HT1080 (cell line): ENCODE results near the gene SIDT2. TPM values are rescaled to one million over a fixed set of nuclear protein-coding genes. Genes with fewer than 3 reads are reported as not detected.

Source experiments
- DNase-seq: peaks from one replicate; pipeline ENCODE4 v3.0.0-alpha.2; 2015; ENCODE audit warnings: low read depth
- total RNA-seq: library from RNA; depleted of rRNA; stranded (reverse); fragments of >200 nt; shearing (Covaris generic); gene quantifications from 2 replicates; pipeline ENCODE4 v1.2.3, GENCODE V29; 2014

The SIDT2 gene
- total RNA-seq, 1 experiment from 2014 or later = 4.3 TPM

DNA sequence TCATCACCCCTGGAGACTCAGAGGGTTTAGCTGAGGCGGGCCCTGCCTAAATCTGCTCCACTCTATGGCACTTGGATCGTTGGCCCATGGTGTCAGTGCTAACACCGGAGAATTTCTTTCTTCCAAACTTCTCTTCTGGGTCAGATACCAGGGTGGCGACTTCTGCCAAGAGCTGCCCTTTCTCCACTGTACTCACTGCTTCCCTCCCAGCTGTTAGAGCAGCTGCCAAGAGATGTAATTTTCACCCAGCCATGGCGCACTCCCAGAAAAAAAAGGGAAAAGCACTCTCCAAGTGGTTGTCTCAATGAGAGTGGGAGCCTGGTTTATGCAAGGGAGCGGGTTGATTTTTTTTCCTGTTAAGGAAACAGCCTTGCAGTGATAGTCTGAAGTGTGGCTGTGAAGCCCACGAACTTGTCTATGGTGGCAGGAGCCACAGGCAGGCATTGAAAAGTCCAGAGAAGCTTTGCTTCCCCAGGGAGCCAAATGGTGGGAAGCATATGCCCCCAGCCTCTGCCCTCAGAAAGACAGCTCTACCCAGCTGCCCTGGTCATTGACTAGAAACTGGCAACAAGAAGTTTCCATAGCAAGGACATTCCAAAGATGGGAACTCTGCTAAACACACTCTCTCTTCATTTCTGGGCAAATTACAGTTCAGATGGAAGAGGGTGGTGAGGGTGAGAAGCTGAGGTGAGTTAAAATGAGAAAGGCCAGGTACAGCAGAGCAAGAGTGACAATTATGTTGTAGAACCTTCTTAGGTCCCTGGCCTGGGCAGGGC, 42.6 kb downstream of the SIDT2 start:
- DNase-seq = no peak

DNA sequence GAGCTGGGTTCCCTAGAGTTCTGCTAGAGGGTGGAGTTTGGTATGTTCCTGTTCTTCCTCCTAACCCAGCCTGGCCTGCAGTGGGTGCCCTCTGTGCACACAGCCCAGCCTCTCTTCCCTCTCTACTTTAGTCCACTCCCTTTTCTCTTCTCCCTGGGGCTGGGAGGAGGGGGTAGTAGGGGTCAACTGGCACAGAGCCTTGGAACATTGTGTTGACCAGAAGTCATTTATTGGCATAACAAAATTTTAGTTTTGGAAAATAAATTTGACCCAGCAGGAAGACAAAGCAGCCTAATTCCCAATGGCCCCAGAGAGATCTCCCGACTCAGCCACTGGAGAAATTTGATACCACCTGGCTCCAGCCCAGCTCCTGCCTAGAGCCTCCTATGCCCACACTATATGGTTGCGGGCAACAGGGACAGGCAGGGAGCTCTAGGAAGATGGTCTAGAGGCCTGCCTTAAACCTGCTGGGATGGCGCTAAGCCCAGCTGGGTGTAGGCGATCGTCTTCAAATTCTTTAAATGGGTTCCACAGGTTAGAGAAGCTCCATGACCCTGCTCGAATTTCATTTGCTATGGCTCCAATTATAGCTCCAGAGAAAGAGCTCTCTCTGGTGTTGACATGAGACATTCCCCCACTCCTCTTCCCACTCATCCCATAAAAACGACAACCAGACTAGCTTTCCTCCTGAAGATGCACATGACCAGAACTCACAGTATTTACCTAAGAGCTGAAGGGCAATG, 43.4 kb downstream of the SIDT2 start:
- DNase-seq = peak; percentile 64

DNA sequence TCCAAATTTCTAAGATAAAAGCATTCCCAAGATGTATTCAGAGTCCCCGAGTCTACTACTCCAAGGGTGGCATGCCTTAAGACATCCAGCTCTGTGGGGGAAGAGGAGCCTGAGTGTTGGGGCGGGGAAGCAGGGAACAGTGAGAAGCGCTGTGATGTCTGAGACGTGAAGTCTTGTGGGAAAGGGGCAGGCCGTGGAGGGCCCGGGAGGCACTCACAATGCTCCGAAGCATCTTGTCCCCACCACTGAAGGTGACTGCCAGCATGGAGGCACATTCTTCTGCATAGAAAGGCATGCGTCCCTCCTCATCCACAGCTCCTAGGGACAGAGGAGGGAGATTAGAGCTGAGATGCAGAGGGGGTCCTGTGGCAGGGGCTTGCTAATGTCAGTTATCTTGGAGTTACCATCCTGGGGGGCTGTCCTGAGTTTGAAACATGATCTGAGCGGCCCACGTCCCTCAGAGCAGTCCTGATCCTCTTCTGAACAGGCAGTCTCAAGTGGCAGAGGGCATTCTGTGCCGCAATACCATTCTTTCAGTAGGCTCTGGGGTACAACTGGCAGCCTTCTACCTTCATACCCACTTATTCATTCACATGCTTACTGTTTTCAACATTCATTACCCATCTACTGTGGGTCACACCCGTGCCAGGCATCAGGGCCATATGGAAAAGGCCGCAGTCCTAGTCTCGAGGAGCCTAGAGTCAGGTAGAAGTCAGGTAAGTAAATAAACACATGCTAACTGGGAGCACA, 44.6 kb downstream of the SIDT2 start:
- no peak for DNase-seq

DNA sequence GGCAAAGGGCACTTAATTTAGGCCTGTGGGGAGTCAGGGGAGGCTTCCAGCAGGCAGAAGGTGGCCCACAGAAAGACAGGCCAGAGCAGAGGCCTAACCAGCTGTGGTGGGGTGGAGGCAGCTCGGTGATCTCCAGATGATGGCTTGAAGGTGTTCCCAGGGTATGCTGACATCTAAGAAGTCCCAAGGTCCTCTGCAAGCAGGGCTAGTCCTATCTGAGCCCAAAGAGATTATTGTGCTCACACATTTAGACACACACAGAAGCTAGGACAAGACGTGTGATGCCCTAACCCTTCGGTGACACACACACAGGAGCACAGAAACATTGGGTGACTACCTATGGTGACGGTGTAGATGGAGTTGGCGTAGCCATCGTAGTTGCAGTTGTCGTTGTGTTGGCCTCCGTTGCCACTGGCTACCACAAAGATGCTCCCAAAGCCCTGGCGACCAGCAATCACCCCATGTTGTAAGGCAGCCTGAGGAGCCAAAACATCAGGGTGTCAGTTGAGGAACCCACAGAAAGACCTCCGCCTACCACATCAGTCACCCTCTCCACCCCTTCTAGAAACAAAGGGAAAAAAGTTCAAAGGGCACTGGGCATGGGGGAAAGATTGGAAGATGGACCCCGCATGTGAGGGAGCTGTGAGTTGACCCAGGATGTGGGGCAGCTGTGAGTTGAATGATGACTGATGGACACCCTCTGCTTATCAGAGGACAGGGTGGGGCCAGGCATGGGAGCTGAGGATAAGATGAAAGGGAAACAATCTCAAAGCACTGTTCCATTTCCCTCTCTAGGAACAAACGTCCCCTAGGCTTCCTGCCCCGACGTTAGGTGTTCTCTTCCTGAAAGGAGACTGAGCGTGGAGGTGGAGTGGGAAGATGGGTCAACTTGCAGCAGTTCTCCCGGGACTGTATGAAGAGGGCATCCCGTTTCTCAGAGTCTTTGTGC, 45.5 kb downstream of the SIDT2 start:
- no peak for DNase-seq

DNA sequence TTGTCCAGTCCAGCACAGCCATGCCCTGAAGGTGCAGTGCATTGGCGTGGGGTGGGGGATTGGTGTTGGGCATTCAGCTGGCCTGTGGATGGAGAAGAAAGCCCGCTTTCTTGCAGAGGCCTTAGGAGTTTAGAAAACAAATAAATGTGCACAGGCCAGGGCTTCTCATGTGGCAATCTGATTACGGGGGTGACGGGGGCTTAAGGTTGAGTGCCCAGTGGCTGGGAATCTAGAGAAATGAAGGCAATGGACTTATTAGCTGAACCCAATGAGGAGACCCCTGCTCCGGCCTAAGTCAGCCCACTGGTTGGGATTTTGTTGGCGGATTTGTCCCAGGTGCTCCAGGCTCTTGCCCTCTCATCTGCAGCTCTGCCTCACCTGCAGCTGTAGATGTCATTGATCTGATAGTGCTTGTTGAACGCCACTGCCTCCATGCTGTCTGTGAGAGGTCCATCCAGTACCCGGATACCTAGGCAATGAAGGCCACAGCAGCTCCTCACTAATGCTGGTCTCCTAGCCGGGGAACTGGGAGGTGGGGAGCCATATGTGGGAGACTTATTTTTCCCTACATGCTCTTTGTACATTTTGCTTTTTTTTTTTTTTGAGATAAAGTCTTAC, 47.1 kb downstream of the SIDT2 start:
- no peak for DNase-seq

DNA sequence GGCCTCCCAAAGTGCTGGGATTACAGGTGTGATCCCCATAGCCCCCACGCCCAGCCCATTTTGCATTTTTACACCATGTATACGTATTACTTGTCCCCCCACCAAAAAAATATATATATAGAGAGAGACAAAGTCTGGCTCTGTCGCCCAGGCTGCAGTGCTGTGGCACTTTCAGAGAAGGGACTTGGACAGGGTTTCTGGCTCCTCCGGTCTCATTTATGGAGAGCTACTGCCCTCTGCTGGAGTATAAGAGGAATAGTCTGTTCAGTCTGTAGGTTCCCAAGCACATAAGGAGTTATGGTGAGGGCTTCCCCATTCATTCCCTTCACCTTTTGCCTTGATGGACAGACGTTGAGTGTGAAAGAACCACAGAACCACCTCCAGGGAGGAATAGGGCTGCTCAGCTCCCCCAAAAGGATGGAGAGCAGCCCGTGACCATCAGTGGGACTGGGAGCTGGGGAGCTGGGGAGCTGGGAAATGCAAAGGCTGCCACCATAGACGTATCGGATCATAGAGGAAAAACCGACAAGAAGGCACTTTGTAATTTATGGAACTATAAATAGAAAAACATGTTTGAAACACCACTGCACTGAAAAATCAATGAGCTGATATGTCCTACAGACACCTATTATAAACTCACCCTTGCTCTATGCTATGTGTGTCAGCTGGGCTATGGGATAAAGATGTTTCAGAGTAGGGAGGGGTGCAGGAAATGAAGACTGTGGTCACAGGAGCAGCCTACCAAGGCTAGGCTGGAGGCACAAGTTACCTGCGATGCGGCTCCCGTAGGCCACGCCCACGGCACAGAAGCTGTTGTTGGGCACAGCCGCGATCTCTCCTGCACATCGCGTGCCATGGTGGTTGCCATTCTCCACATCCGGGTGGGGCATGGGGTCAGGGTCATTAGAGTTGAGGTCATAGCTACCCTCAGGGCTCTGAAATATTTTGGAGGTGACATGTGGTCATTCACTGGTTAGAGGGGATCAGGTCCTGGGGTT, 48.1 kb downstream of the SIDT2 start:
- peak; percentile 52 for DNase-seq

DNA sequence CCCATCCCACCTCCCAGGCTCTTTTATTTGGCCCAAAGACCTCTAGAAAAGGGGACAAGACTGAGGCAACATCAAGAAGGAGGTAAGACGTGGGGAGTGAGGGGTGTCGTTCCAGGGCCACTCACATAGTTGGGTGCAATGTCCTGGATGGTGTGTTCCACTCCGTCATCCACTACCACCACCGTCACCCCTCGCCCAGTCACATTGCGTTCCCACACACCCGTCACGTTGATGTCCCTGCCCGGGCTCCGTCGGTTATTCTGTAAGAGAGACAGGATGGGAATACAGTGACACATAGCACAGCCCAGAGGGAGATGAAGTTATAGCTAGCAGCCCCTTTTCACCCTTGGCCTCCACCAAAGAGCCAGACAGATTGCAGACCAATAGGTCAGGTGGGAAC, 49.5 kb downstream of the SIDT2 start:
- no peak for DNase-seq

DNA sequence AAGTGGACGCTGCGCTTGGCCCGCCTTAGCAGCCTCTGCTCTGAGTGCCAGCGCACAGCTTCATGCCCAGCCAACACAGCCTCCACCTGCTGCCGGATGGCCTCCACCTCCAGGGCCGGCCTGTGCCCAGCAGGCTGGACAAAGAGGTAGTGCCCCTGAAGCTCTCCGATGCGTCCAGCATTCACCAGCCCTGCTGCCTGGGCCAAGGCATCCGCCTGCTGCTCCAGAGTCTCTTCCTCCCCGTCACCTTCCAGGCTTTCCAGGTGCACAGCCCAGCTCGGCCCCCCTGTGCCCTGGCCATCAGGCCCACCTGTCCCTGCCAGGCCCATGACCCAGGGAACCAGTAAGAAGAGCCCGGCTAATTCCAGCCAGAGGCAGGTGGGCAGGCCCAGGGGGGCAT, 50.9 kb downstream of the SIDT2 start:
- no peak for DNase-seq

DNA sequence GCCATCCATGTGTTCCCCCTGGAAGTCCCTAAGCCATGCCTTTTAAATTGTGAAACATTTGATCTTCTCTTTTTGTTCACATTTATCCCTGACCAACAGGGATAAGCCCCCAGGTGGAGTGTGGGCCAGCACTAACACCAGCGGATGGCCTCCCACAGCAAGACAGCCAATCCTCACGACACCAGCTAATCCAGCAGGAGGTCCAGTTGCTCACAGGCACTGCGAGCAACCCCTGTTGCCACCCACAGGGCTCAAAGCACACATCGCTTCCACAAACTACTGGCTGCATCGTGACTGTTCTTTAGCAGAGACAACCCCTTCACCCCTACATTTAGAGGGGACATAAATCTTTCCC, 51.4 kb downstream of the SIDT2 start:
- no peak for DNase-seq

DNA sequence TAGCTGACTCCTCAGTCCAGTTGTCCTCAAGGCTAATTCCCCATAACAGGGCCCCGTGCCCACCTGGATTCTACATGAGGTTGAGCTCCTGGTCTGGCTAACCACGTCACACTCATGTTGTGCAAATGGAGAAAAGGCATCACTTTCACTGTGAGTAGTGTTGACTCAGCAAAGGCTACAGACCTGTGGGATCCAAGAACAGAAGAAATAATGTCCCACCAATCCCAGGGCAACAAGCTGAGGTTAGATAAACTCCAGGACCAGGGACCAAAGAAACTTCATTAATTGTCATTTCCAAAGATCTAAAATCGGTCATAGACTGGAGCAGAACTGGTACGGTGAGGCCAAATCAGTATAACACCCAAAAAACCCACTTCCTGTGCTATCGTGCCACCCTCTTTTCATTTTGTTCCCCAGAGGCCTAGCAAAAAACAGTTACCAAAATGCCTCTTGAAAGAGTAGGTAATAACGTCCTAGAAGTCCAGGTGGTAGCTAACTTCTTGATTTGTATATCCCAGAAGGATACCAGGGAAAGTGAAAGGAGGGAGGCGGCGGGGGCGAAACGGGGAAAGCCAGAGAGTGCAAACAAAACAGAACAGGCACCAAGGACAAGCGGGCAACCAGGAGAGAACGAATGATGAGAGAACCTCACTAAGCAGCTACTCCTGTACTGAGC, 51.9 kb downstream of the SIDT2 start:
- DNase-seq = peak; percentile 20

DNA sequence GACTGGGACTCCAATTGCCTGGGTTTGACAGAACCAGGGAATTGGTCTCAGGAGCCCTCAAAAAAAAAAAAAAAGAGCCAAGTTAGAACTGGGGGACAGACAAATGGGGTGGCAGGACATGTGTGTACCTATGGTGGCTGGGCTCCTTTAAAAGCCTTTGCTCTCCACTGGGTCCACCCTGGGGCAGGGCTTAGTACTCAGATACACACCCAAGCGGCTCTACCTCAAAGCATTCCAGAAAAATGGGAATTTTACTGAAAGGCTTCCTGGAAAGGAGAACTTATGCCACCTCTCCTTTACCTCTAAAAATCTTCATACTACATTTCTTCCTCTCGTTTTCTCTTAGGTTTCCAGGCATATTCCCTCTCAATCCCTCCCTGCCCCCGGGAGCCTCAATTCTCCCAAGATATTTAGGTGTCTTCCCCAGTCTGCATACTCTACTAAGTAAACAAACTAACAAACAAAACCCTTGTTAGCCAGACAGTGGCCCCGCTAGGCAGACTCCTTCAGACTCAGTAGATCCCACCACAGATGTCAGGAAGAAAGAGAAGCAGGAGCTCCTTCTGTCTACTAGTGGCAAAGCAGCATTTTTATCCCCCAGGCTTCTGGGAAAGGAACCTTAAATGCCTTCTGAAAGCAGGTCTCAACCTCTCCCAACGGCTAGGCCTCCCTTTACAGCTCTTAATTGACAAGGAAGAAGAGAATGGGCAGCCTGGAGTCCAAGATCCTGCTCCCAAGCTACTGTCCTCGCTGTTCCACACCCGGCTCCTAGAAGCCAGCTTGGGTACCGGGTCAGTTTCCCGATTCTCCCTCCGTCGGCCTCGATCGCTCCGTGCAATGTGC, 52.7 kb downstream of the SIDT2 start:
- peak; percentile 11 for DNase-seq

DNA sequence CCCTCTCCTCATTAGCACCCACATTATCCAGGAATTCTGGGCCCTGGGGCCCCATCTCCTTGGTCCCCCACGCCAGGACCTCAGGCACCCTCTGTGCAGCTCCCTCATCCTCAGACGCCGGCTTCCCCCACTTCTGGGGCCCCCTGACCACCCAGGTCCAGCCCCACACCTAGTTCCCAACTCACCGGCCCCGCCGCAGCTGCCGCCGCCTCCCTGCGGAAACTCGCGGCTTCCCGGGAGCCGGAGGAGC, 53.2 kb downstream of the SIDT2 start, which contains the start of gene PCSK7:
Gene PCSK7, minus strand, starts transcription at position 232 of the 250 bp plus-strand sequence. CDS start 2,229 bp downstream, outside the sequence.
- no peak for DNase-seq

DNA sequence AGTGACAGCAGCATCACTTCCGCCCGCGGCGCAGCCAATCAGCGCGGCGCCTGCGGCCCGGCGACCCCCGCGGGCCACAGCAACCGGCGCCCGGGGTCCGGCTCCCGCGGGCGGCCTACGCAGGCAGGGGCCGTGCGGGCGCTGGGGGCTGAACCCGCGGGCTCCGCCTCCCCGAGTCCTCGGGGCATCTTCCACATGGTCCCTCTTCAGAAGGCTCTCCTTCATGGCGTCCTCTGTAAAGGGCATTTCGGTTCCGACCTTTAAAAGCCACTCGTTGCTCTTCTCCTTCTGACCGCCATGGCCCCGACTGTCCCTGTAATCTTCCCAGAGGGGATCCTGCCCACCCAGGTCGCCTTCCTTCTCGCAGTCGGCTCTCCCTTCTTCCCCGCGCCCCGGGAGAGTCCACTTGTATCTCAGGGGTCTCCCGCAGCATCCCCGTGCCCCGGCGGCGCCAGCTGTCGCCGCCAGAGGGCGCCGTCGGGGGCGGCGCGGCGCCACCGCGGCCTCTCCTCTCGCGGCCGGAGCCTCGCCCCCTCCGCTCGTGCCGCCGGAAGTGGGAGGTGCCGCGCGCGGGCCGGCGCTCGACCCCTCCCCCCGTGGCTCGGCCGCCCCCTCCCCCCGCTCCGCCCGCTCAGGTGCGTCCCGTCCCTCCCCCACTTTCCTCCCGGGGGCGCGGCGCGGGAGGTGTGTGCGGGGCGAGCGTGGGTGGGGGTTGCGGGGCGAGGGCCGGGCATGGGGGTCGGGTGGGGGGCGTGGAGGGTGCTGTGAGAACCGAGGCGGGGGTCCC, 53.7 kb downstream of the SIDT2 start, which contains the start of gene RNF214:
Gene RNF214, plus strand, starts transcription at position 580 of the 787 bp plus-strand sequence. CDS start 1,602 bp downstream, outside the sequence.
- DNase-seq = peak; percentile 73

DNA sequence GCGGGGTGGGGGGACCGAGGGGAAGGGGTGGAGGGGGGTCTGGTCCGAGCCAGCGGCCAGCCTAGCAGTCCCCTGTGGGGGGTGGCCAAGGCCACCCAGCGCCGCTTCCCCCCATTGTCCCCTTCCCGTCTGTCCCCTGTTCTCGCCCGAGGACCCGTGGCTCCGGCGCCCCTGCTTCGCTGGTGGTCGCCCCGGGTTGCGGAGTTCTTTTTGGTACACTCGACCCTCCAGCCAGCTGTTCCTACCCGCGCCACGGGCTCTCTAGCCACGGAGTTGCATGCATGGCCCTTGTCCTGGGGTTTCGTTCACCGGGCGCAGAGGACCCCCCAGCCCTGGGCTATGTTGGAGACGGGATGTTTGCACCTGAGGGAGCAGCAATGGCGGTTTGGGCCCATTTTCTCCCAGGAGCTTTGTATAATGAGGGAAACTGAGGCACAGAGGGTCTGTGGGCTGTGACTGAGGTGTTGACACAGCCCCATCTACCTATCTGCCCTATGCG, 54.4 kb downstream of the SIDT2 start:
- DNase-seq = no peak

DNA sequence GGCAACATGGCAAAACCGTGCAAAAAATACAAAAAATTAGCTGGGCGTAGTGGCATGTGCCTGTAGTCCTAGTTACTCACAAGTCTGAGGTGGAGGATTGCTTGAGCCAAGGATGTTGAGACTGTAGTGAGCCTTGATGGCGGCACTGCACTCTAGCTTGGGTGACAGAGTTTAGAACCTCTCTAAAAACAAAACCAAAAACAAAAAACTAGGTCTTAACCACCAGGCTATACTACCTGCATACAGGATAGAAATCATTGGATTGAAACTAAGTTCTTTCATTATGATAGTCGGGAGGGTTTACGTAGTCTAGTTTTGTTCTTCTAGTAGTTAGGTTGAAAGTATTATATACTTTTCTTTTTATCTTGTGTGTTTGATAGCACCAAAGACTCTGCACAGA, 59.7 kb downstream of the SIDT2 start:
- no peak for DNase-seq

DNA sequence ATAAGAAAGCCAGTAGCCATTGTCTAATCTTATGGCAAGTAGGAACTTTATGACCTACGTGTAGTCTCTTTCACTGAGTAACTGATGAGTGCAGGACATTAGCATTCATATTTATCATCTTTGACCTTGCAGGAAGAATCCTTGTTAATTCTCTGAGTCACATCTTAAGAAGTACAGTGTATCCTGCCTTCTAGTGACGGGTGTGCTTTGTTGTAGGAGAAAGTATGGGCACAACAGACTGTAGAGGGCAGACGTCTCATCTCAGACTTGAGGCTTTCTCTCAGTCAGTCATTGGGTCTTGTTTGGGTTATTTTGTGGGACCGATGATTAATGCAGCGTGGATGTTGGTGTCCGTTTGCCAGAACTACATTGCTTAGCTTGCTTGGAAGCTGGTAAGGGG, 60.8 kb downstream of the SIDT2 start:
- peak; percentile 95 for DNase-seq
